ENCODE measurements around the gene CTXN3. TPM values are rescaled to one million over a fixed set of nuclear protein-coding genes. Genes with fewer than 3 reads are reported as not detected.

Gene CTXN3
- total RNA-seq, 2 donors from 2014 or later: not detected

DNA sequence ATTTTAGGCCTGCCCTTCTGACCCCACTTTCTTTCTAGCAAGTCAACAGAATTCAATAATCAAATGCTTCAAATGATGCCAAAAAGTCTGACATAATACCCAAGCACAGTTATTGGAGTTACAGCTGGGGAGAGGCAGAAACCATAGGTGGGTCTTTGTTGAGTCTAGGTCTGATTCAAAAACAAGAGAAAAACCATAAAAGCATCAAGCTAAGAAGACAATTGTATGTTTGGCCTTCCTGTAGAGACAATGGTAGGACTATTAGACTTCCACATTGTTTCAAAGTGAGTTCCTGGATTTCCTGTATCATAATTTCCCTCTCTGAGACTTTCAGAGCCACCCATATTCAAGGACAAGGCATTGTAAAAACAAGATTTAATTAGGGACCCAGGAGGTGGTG, 37.5 kb downstream of the CTXN3 start:
- Mint-ChIP-seq H3K27me3 (ENCODE audit: insufficient read depth) (no peaks in the 10 kb centered on the region), H3K9me3 (peaks cover 3% of the 10 kb centered on the region), H3K4me1 (peaks cover 7% of the 10 kb centered on the region), H3K27ac (no peak overlapping the region), H3K4me3 (no peak overlapping the region), H3K36me3 (ENCODE audit: low read depth) (no peaks in the 10 kb centered on the region)
- no peak overlapping the region for H3K4me3 ChIP-seq (ENCODE audit: low read length)
- TF ChIP-seq, protein P1, sequence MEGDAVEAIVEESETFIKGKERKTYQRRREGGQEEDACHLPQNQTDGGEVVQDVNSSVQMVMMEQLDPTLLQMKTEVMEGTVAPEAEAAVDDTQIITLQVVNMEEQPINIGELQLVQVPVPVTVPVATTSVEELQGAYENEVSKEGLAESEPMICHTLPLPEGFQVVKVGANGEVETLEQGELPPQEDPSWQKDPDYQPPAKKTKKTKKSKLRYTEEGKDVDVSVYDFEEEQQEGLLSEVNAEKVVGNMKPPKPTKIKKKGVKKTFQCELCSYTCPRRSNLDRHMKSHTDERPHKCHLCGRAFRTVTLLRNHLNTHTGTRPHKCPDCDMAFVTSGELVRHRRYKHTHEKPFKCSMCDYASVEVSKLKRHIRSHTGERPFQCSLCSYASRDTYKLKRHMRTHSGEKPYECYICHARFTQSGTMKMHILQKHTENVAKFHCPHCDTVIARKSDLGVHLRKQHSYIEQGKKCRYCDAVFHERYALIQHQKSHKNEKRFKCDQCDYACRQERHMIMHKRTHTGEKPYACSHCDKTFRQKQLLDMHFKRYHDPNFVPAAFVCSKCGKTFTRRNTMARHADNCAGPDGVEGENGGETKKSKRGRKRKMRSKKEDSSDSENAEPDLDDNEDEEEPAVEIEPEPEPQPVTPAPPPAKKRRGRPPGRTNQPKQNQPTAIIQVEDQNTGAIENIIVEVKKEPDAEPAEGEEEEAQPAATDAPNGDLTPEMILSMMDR (conservative IDR thresholded peaks at IDR 0.05): no peak
- no peak overlapping the region for H3K27ac ChIP-seq (ENCODE audit: low read depth, low read length)
- H3K27me3 ChIP-seq (ENCODE audit: control insufficient read depth, insufficient read depth, low read length, poor library complexity, severe bottlenecking): no peaks in the 10 kb centered on the region
- H3K9ac ChIP-seq (ENCODE audit: extremely low read depth, low read length, poor library complexity, severe bottlenecking): no peak overlapping the region
- H3K9me3 ChIP-seq (ENCODE audit: control insufficient read depth, low read length): no peaks in the 10 kb centered on the region
- peaks cover 7% of the 10 kb centered on the region for H3K4me1 ChIP-seq (ENCODE audit: control insufficient read depth, insufficient read depth, low read length)
- no peak for DNase-seq
- no peaks in the 10 kb centered on the region for H3K36me3 ChIP-seq (ENCODE audit: control insufficient read depth, insufficient read depth, low read length)

DNA sequence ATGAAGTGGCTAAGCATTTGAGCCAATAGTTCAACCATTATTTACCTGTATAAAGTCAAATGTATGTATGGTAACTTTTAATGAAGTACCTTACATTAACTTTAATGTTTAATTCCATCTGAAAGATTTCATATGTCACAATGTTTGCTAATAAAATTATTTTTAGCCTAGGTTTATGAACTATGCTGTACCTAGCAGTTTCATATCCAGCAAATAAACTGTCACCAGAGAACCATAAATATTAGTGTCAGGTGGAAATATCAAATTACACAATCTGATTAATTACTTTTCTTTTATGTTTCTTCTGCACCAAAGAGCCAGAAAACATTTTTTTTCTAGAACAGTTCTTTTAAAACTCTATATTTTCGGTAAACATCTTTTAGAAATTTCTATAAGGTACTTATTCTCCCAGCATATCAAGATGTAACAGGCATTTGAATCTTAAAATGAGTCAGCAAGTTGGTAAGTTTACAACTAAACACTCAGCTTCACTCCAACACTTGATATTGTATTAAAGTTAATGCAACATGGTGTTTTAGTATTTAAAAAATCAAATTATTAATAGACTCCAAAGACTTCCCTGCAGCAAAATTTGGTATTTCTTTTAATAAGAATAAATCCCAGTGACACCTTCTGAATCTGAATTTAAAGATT, 45.8 kb downstream of the CTXN3 start:
- no peak overlapping the region for H3K27ac ChIP-seq (ENCODE audit: low read depth, low read length)
- TF ChIP-seq, protein P1 (conservative IDR thresholded peaks at IDR 0.05): no peak
- H3K36me3 ChIP-seq (ENCODE audit: control insufficient read depth, insufficient read depth, low read length): no peaks in the 10 kb centered on the region
- H3K9me3 ChIP-seq (ENCODE audit: control insufficient read depth, low read length): no peaks in the 10 kb centered on the region
- Mint-ChIP-seq H3K4me1 (peaks cover 16% of the 10 kb centered on the region), H3K27me3 (ENCODE audit: insufficient read depth) (no peaks in the 10 kb centered on the region), H3K36me3 (ENCODE audit: low read depth) (no peaks in the 10 kb centered on the region), H3K9me3 (peaks cover 3% of the 10 kb centered on the region), H3K4me3 (no peak overlapping the region), H3K27ac (no peak overlapping the region)
- no peaks in the 10 kb centered on the region for H3K4me1 ChIP-seq (ENCODE audit: control insufficient read depth, insufficient read depth, low read length)
- H3K4me3 ChIP-seq (ENCODE audit: low read length): no peak overlapping the region
- no peak for DNase-seq
- no peak overlapping the region for H3K9ac ChIP-seq (ENCODE audit: extremely low read depth, low read length, poor library complexity, severe bottlenecking)
- H3K27me3 ChIP-seq (ENCODE audit: control insufficient read depth, insufficient read depth, low read length, poor library complexity, severe bottlenecking): no peaks in the 10 kb centered on the region
- 89% methylated on average over 1 of the region's 1 CpG; no CpG with 5 or more reads in 1 of the 2 experiments for WGBS, 2 experiments (ENCODE audit: insufficient coverage in 1 of 2, insufficient read length in 1 of 2)

DNA sequence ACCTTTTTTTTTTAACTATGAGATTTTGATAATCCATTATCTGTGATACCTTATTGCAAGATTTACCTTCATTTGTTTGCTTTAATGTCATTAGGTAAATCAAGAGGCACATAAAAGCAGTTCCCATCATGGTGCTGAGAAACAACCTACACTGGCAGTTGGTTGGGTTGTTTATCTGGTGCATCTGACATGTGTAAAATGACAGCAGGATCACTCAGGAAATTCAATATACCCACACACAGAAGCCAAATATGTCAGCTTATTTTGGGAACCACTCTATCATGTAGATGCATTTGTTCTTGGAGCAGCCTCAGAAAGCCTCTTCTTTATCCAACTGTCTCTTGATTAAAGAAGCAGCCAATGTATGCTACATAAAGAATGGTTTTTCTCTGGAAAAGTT, 46.5 kb downstream of the CTXN3 start:
- no peak for DNase-seq

More for the DNA sequence above, 46.5 kb downstream of the CTXN3 start:
- H3K9me3 ChIP-seq (ENCODE audit: control insufficient read depth, low read length): no peaks in the 10 kb centered on the region
- Mint-ChIP-seq H3K27me3 (ENCODE audit: insufficient read depth) (no peaks in the 10 kb centered on the region), H3K36me3 (ENCODE audit: low read depth) (no peaks in the 10 kb centered on the region), H3K4me1 (peaks cover 23% of the 10 kb centered on the region), H3K4me3 (no peak overlapping the region), H3K27ac (no peak overlapping the region), H3K9me3 (peaks cover 3% of the 10 kb centered on the region)
- peaks cover 5% of the 10 kb centered on the region for H3K4me1 ChIP-seq (ENCODE audit: control insufficient read depth, insufficient read depth, low read length)
- H3K27me3 ChIP-seq (ENCODE audit: control insufficient read depth, insufficient read depth, low read length, poor library complexity, severe bottlenecking): no peaks in the 10 kb centered on the region
- TF ChIP-seq, protein P1 (conservative IDR thresholded peaks at IDR 0.05): no peak
- H3K27ac ChIP-seq (ENCODE audit: low read depth, low read length): no peak overlapping the region
- H3K4me3 ChIP-seq (ENCODE audit: low read length): no peak overlapping the region
- no peak overlapping the region for H3K9ac ChIP-seq (ENCODE audit: extremely low read depth, low read length, poor library complexity, severe bottlenecking)
- H3K36me3 ChIP-seq (ENCODE audit: control insufficient read depth, insufficient read depth, low read length): no peaks in the 10 kb centered on the region

Data from endodermal cell (in vitro differentiated cells).